H9 (cell line): ENCODE results near the gene GRHL3. TPM values are rescaled to one million over a fixed set of nuclear protein-coding genes. Genes with fewer than 3 reads are reported as not detected.

ENCODE experiments used
- DNase-seq: peaks from one replicate; pipeline ENCODE4 v3.0.0-alpha.2; 2017
- H2AFZ ChIP-seq: one replicate; pipeline ENCODE4 v1.6.1; 2013; ENCODE audit warnings: mild to moderate bottlenecking, low read length, control low read depth, moderate library complexity
- H2AK5ac ChIP-seq: 2 replicates; pipeline ENCODE4 v1.6.1; 2013; ENCODE audit warnings: low read length, control low read depth, mixed read lengths; ENCODE audit not compliant: insufficient read length
- H2BK120ac ChIP-seq: one replicate; pipeline ENCODE4 v1.6.1; 2013; ENCODE audit warnings: low read depth, mild to moderate bottlenecking, low read length, control low read depth, inconsistent platforms; ENCODE audit not compliant: poor library complexity, severe bottlenecking
- H2BK12ac ChIP-seq: 2 replicates; pipeline ENCODE4 v1.6.1; 2013; ENCODE audit warnings: low read length, control low read depth, mixed read lengths, low read depth; ENCODE audit not compliant: insufficient read length
- H2BK15ac ChIP-seq: 2 replicates; pipeline ENCODE4 v1.6.1; 2013; ENCODE audit warnings: low read depth, low read length, control low read depth
- H2BK20ac ChIP-seq: one replicate; pipeline ENCODE4 v1.6.1; 2013; ENCODE audit warnings: low read depth, mild to moderate bottlenecking, low read length, control low read depth, inconsistent platforms; ENCODE audit not compliant: poor library complexity, severe bottlenecking
- H2BK5ac ChIP-seq: 2 replicates; pipeline ENCODE4 v1.6.1; 2013; ENCODE audit warnings: low read length, control low read depth, mixed read lengths; ENCODE audit not compliant: insufficient read length
- H3K14ac ChIP-seq: 2 replicates; pipeline ENCODE4 v1.6.1; 2013; ENCODE audit warnings: low read length, control low read depth; ENCODE audit not compliant: insufficient read depth
- H3K18ac ChIP-seq: 2 replicates; pipeline ENCODE4 v1.6.1; 2013; ENCODE audit warnings: low read depth, mild to moderate bottlenecking, mixed read lengths, low read length, control low read depth; ENCODE audit not compliant: insufficient read length
- H3K23ac ChIP-seq: 2 replicates; pipeline ENCODE4 v1.6.1; 2013; ENCODE audit warnings: low read length, control low read depth, mixed read lengths, low read depth; ENCODE audit not compliant: insufficient read length
- H3K23me2 ChIP-seq: 2 replicates; pipeline ENCODE4 v1.6.1; 2013; ENCODE audit warnings: low read depth, mild to moderate bottlenecking, mixed read lengths, low read length, control low read depth; ENCODE audit not compliant: insufficient read length, poor library complexity, severe bottlenecking
- H3K27ac ChIP-seq: 2 replicates; pipeline ENCODE4 v1.5.1; 2013; ENCODE audit warnings: low read length, control low read depth, mixed read lengths, low read depth; ENCODE audit not compliant: insufficient read length
- H3K27me3 ChIP-seq: 2 replicates; pipeline ENCODE4 v1.6.1; 2013; ENCODE audit warnings: low read length, control low read depth, inconsistent platforms; ENCODE audit not compliant: insufficient read depth
- H3K4ac ChIP-seq: 2 replicates; pipeline ENCODE4 v1.6.1; 2013; ENCODE audit warnings: low read depth, mild to moderate bottlenecking, control low read depth, inconsistent platforms, low read length, moderate library complexity
- H3K4me1 ChIP-seq: 2 replicates; pipeline ENCODE4 v1.6.1; 2013; ENCODE audit warnings: low read length, control low read depth, inconsistent platforms; ENCODE audit not compliant: insufficient read depth
- H3K4me2 ChIP-seq: 2 replicates; pipeline ENCODE4 v1.6.1; 2013; ENCODE audit warnings: low read length, control low read depth, mixed read lengths; ENCODE audit not compliant: insufficient read length, insufficient read depth
- H3K56ac ChIP-seq: 2 replicates; pipeline ENCODE4 v1.6.1; 2013; ENCODE audit warnings: low read depth, mild to moderate bottlenecking, mixed read lengths, low read length, control low read depth; ENCODE audit not compliant: insufficient read length
- H3K79me1 ChIP-seq: 2 replicates; pipeline ENCODE4 v1.6.1; 2013; ENCODE audit warnings: low read depth, mild to moderate bottlenecking, moderate library complexity, low read length, control low read depth, inconsistent platforms; ENCODE audit not compliant: insufficient read depth, poor library complexity, severe bottlenecking
- H3K79me2 ChIP-seq: 2 replicates; pipeline ENCODE4 v1.6.1; 2013; ENCODE audit warnings: low read length, control low read depth, inconsistent platforms; ENCODE audit not compliant: insufficient read depth
- H3K9ac ChIP-seq: 2 replicates; pipeline ENCODE4 v1.6.1; 2013; ENCODE audit warnings: low read length, control low read depth, mixed read lengths; ENCODE audit not compliant: insufficient read length; ENCODE audit errors: extremely low read depth
- H3K9me3 ChIP-seq: one replicate; pipeline ENCODE4 v1.6.1; 2013; ENCODE audit warnings: low read depth, low read length, inconsistent platforms; ENCODE audit not compliant: control insufficient read depth
- H3T11ph ChIP-seq: one replicate; pipeline ENCODE4 v1.6.1; 2013; ENCODE audit warnings: mild to moderate bottlenecking, low read length, control low read depth, inconsistent platforms
- H4K20me1 ChIP-seq: one replicate; pipeline ENCODE4 v1.6.1; 2013; ENCODE audit not compliant: control insufficient read depth, insufficient read length, insufficient read depth
- H4K5ac ChIP-seq: 2 replicates; pipeline ENCODE4 v1.6.1; 2013; ENCODE audit warnings: low read depth, mild to moderate bottlenecking, mixed read lengths, low read length, control low read depth; ENCODE audit not compliant: insufficient read length
- H4K8ac ChIP-seq: replicated peaks from 2 replicates; pipeline ENCODE4 v1.6.1; 2013; ENCODE audit warnings: low read length, control low read depth, mixed read lengths, low read depth; ENCODE audit not compliant: insufficient read length
- H4K91ac ChIP-seq: 2 replicates; pipeline ENCODE4 v1.6.1; 2013; ENCODE audit warnings: low read depth, mild to moderate bottlenecking, moderate library complexity, mixed read lengths, low read length, control low read depth; ENCODE audit not compliant: insufficient read length
- H3K27ac Mint-ChIP-seq, 3 experiments: 2 replicates in 2 of 3; 3 replicates in 1 of 3; pipeline ENCODE4 v1.8.0; 2020 to 2021; ENCODE audit warnings: mixed read lengths in 3 of 3, mild to moderate bottlenecking in 1 of 3, moderate library complexity in 1 of 3
- H3K27me3 Mint-ChIP-seq: 2 replicates; pipeline ENCODE4 v1.8.0; 2021; ENCODE audit warnings: low read depth, mild to moderate bottlenecking, moderate library complexity, mixed read lengths
- H3K36me3 Mint-ChIP-seq, 3 experiments: 2 replicates in 2 of 3; 3 replicates in 1 of 3; pipeline ENCODE4 v1.8.0; 2020 to 2021; ENCODE audit warnings: low read depth in 3 of 3, mixed read lengths in 3 of 3; ENCODE audit not compliant: insufficient read depth in 1 of 3
- H3K4me1 Mint-ChIP-seq, 2 experiments: 2 replicates each; pipeline ENCODE4 v1.8.0; 2020; ENCODE audit warnings: mixed read lengths in 2 of 2
- H3K4me3 Mint-ChIP-seq, 2 experiments: 2 replicates in 1 of 2; 3 replicates in 1 of 2; pipeline ENCODE4 v1.8.0; 2020 to 2021; ENCODE audit warnings: mild to moderate bottlenecking in 2 of 2, mixed read lengths in 2 of 2, moderate library complexity in 1 of 2
- H3K9me3 Mint-ChIP-seq, 2 experiments: 2 replicates in 1 of 2; 3 replicates in 1 of 2; pipeline ENCODE4 v1.8.0; 2020; ENCODE audit warnings: mild to moderate bottlenecking in 2 of 2, mixed read lengths in 2 of 2, moderate library complexity in 1 of 2
- CTCF ChIP-seq: fragments of 200-600 bp; sonication (generic); conservative IDR thresholded peaks from 3 replicates; pipeline ENCODE4 v1.8.0; 2021; ENCODE audit warnings: antibody characterized with exemption, mild to moderate bottlenecking
- WGBS: extraction: QIAGEN DNeasy Blood & Tissue Kit; methylation state at CpG from one replicate; pipeline ENCODE4 v1.1.7; 2013; ENCODE audit warnings: missing lambda C conversion rate, low lambda C conversion rate, mixed read lengths; ENCODE audit not compliant: insufficient read length; ENCODE audit errors: extremely low coverage; 5-methylcytosine and 5-hydroxymethylcytosine counted together
- total RNA-seq: library from RNA; stranded (reverse); gene quantifications from 2 replicates; pipeline ENCODE4 v1.2.1, GENCODE V29; 2021

The GRHL3 gene
- total RNA-seq, 1 experiment from 2014 or later, result 3.5 TPM

DNA sequence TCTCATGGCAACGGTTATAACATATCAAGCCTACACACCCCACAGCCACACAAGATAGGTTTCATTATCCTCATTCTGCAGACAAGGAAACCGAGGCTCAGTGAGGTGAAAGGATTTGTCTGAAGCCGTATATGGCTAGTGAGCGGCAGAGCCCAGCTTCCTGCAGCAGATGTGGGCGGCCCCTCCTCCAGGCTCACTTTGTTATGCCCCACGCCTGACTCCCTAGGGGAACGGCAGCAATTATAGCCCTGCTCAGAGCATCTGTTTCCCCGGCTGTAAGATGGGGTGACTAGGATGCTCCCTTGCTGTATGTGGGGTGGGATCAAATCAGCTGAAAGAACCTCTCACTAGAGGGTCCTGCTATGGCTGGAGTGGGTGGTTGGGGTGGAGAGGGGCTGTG is 22.1 kb downstream of the GRHL3 start:
- WGBS, result no CpG with 5 or more reads among the region's 8 CpGs
- H4K91ac ChIP-seq, result no peak overlapping the region
- no peaks in the 10 kb centered on the region; a peak in 1 of 5 replicates for H3K9me3 Mint-ChIP-seq
- H3K14ac ChIP-seq, result no peak overlapping the region
- H3K23ac ChIP-seq, result no peak overlapping the region
- no peak overlapping the region for H2AK5ac ChIP-seq
- no peak overlapping the region for H2BK12ac ChIP-seq
- TF ChIP-seq CTCF, result no peak
- no peak overlapping the region for H3K18ac ChIP-seq
- H3K9me3 ChIP-seq, result no peaks in the 10 kb centered on the region
- H3K79me1 ChIP-seq, result no peaks in the 10 kb centered on the region
- no peak overlapping the region for H2BK20ac ChIP-seq
- H3K27ac Mint-ChIP-seq, result peak overlapping the region in 1 of 3 experiments; percentile 48; a peak in 1 of 7 replicates
- H4K8ac ChIP-seq, result no peak overlapping the region
- no peaks in the 10 kb centered on the region for H4K20me1 ChIP-seq
- no peak overlapping the region for H3K4ac ChIP-seq
- no peak overlapping the region; a peak in 1 of 5 replicates for H3K4me3 Mint-ChIP-seq
- peaks cover 7% of the 10 kb centered on the region; the same call in 1 of the 2 replicates for H3K4me1 ChIP-seq
- no peak overlapping the region for H3T11ph ChIP-seq
- H3K4me1 Mint-ChIP-seq, result peaks cover 43 to 58% of the 10 kb centered on the region in 2 experiments
- no peak overlapping the region for H2BK5ac ChIP-seq
- H3K36me3 Mint-ChIP-seq, result no peaks in the 10 kb centered on the region
- peak; percentile 50 for DNase-seq
- H2BK15ac ChIP-seq, result no peak overlapping the region
- H3K27me3 Mint-ChIP-seq, result peaks cover 7% of the 10 kb centered on the region
- H3K79me2 ChIP-seq, result no peaks in the 10 kb centered on the region
- no peak overlapping the region for H3K56ac ChIP-seq
- no peaks in the 10 kb centered on the region for H3K23me2 ChIP-seq
- H3K27me3 ChIP-seq, result no peaks in the 10 kb centered on the region
- no peak overlapping the region for H3K4me2 ChIP-seq
- no peak overlapping the region for H2AFZ ChIP-seq
- no peak overlapping the region for H3K9ac ChIP-seq
- H2BK120ac ChIP-seq, result no peak overlapping the region
- H3K27ac ChIP-seq, result no peak overlapping the region
- no peak overlapping the region for H4K5ac ChIP-seq
